Keratinocyte (primary cell): ENCODE results near the gene QTRT2. TPM values are rescaled to one million over a fixed set of nuclear protein-coding genes. Genes with fewer than 3 reads are reported as not detected.

Experiments
- DNase-seq: peaks from one replicate; pipeline ENCODE4 v3.0.0-alpha.2; 2011; ENCODE audit warnings: low read depth, missing footprints, low spot score
- FAIRE-seq: peaks from 2 replicates; lab custom pipeline; 2011; peaks lifted over from hg19 to GRCh38; lab: Jason Lieb, UNC
- H2AFZ ChIP-seq: 2 replicates; pipeline ENCODE4 v1.6.0; 2012; ENCODE audit warnings: low read length, control low read depth, inconsistent platforms; ENCODE audit not compliant: control insufficient read depth
- H3K27ac ChIP-seq: 2 replicates; pipeline ENCODE4 v1.5.1; 2011; ENCODE audit warnings: low read length; ENCODE audit not compliant: control insufficient read depth, insufficient read depth
- H3K27me3 ChIP-seq: 3 replicates; pipeline ENCODE4 v1.6.0; 2011; ENCODE audit warnings: low read length; ENCODE audit not compliant: control insufficient read depth, insufficient read depth; ENCODE audit errors: extremely low read depth
- H3K36me3 ChIP-seq, 2 experiments: 2 replicates in 1 of 2; 3 replicates in 1 of 2; pipeline ENCODE4 v1.5.1; 2011; ENCODE audit warnings: low read length in 2 of 2, mild to moderate bottlenecking in 1 of 2; ENCODE audit not compliant: control insufficient read depth in 2 of 2, insufficient read depth in 2 of 2; ENCODE audit errors: extremely low read depth in 1 of 2
- H3K4me1 ChIP-seq: 3 replicates; pipeline ENCODE4 v1.5.1; 2011; ENCODE audit warnings: low read length; ENCODE audit not compliant: control insufficient read depth, insufficient read depth; ENCODE audit errors: extremely low read depth
- H3K4me2 ChIP-seq: 3 replicates; pipeline ENCODE4 v1.6.0; 2011; ENCODE audit warnings: low read depth, low read length; ENCODE audit not compliant: control insufficient read depth, insufficient read depth; ENCODE audit errors: extremely low read depth
- H3K4me3 ChIP-seq, 3 experiments: fragments of 200-600 bp in 1 of 3; sonication (generic) in 1 of 3; 2 replicates in 2 of 3; 3 replicates in 1 of 3; pipeline ENCODE4 v1.5.1; 2011 to 2016; ENCODE audit warnings: low read length in 3 of 3, mild to moderate bottlenecking in 3 of 3, control low read depth in 2 of 3, inconsistent platforms in 1 of 3, low read depth in 1 of 3, mixed read lengths in 1 of 3, mixed run types in 1 of 3, moderate library complexity in 1 of 3; ENCODE audit not compliant: control insufficient read depth in 2 of 3, insufficient read depth in 2 of 3; ENCODE audit errors: extremely low read depth in 1 of 3
- H3K79me2 ChIP-seq: 2 replicates; pipeline ENCODE4 v1.6.0; 2012; ENCODE audit warnings: low read length; ENCODE audit not compliant: control insufficient read depth, insufficient read depth
- H3K9ac ChIP-seq: 3 replicates; pipeline ENCODE4 v1.6.0; 2011; ENCODE audit warnings: low read length; ENCODE audit not compliant: control insufficient read depth, insufficient read depth; ENCODE audit errors: extremely low read depth
- H3K9me1 ChIP-seq: 3 replicates; pipeline ENCODE4 v1.6.0; 2011; ENCODE audit warnings: low read length; ENCODE audit not compliant: control insufficient read depth, insufficient read depth; ENCODE audit errors: extremely low read depth
- H3K9me3 ChIP-seq: 2 replicates; pipeline ENCODE4 v1.5.1; 2012; ENCODE audit warnings: low read depth, low read length; ENCODE audit not compliant: control insufficient read depth
- H4K20me1 ChIP-seq: 3 replicates; pipeline ENCODE4 v1.6.0; 2011; ENCODE audit warnings: low read length; ENCODE audit not compliant: control insufficient read depth, insufficient read depth; ENCODE audit errors: extremely low read depth
- CTCF ChIP-seq, 3 experiments: IDR thresholded peaks in 1 of 3; conservative IDR thresholded peaks in 1 of 3; optimal IDR thresholded peaks in 1 of 3; 2 replicates in 2 of 3; 3 replicates in 1 of 3; pipeline versions ENCODE3 to v1.5.1; 2011; ENCODE audit warnings: low read length in 3 of 3, mild to moderate bottlenecking in 3 of 3, moderate library complexity in 2 of 3, control low read depth in 1 of 3, inconsistent platforms in 1 of 3; ENCODE audit not compliant: insufficient read depth in 2 of 3; ENCODE audit errors: extremely low read depth in 1 of 3
- EZH2 ChIP-seq: IDR thresholded peaks from one replicate; pipeline ENCODE4 v1.6.1; 2012; ENCODE audit warnings: inconsistent platforms, mild to moderate bottlenecking, low read length, moderate library complexity
- dilution Hi-C: fragments of 300-500 bp; cut with MboI; formaldehyde crosslinking; loops from one replicate; pipeline ENCODE4 v1.7.0; 2020; ENCODE audit warnings: low sequenced_read_pairs; ENCODE audit not compliant: extremely low pct_ligation_motif_present
- polyA plus RNA-seq, 5 experiments: library from polyadenylated mRNA; depleted of rRNA in 3 of 5; stranded (reverse) in 3 of 5; stranded (forward) in 1 of 5; unstranded in 1 of 5; fragments of >200 nt; gene quantifications; 1 replicate in 1 of 5; 2 replicates in 3 of 5; 3 replicates in 1 of 5; pipeline versions ENCODE4 v1.2.1 to v1.2.3, GENCODE V29; 2011 to 2012; ENCODE audit warnings: missing spikeins in 2 of 5, low read depth in 1 of 5, low replicate concordance in 1 of 5

Gene QTRT2
- polyA plus RNA-seq, 1 donor (not counting 4 experiments of a cell fraction or from before 2014, with no cell fraction given): 18.3 TPM

- H3K9me3 ChIP-seq: no peaks in the 10 kb centered on the region
- FAIRE-seq: no peak
- no peak overlapping the region for H3K9ac ChIP-seq
- H2AFZ ChIP-seq: no peak overlapping the region
- TF ChIP-seq EZH2: no peak
- TF ChIP-seq CTCF (optimal IDR thresholded peaks at IDR 0.05 in 1 of 3, IDR thresholded peaks at IDR 0.05 in 1 of 3, conservative IDR thresholded peaks at IDR 0.05 in 1 of 3; ENCODE audit: extremely low read depth in 1 of 3, insufficient read depth in 2 of 3, low read length in 3 of 3): no peak
- DNase-seq: no peak
- no peaks in the 10 kb centered on the region for H3K9me1 ChIP-seq
- H3K4me1 ChIP-seq: no peaks in the 10 kb centered on the region
- H4K20me1 ChIP-seq: no peaks in the 10 kb centered on the region
- no peak overlapping the region for H3K4me2 ChIP-seq
- H3K27me3 ChIP-seq: no peaks in the 10 kb centered on the region
- no peaks in the 10 kb centered on the region for H3K79me2 ChIP-seq
- H3K27ac ChIP-seq: no peak overlapping the region
- dilution Hi-C loops: no loop called here
- no peaks in the 10 kb centered on the region for H3K36me3 ChIP-seq
- H3K4me3 ChIP-seq: no peak overlapping the region
Measured at GRCh38 chr3:114043205-114043604, 13.3 kb upstream of the QTRT2 start.

- no peak overlapping the region for H3K4me2 ChIP-seq
- no peaks in the 10 kb centered on the region for H3K36me3 ChIP-seq
- no peak overlapping the region for H3K9ac ChIP-seq
- no peaks in the 10 kb centered on the region for H3K9me3 ChIP-seq
- H3K27ac ChIP-seq: no peak overlapping the region
- no peak for TF ChIP-seq EZH2
- TF ChIP-seq CTCF (optimal IDR thresholded peaks at IDR 0.05 in 1 of 3, IDR thresholded peaks at IDR 0.05 in 1 of 3, conservative IDR thresholded peaks at IDR 0.05 in 1 of 3; ENCODE audit: extremely low read depth in 1 of 3, insufficient read depth in 2 of 3, low read length in 3 of 3): no peak
- H2AFZ ChIP-seq: no peak overlapping the region
- H3K4me3 ChIP-seq: no peak overlapping the region
- DNase-seq (no peak), FAIRE-seq (no peak)
- H3K27me3 ChIP-seq: no peaks in the 10 kb centered on the region
- peaks cover 5% of the 10 kb centered on the region for H3K4me1 ChIP-seq
- no peaks in the 10 kb centered on the region for H4K20me1 ChIP-seq
- peaks cover 6% of the 10 kb centered on the region for H3K79me2 ChIP-seq
- dilution Hi-C loops: no loop called here
- no peaks in the 10 kb centered on the region for H3K9me1 ChIP-seq
Measured at GRCh38 chr3:114052216-114052615, 4.3 kb upstream of the QTRT2 start.
